Liver (tissue), 9 donors: ENCODE measurements around the gene NDUFB7. TPM values are rescaled to one million over a fixed set of nuclear protein-coding genes. Genes with fewer than 3 reads are reported as not detected.
A peak's percentile ranks its signal among the peaks of the same experiment; 100 is the strongest.

Experiments used
- DNase-seq: peaks from one replicate; pipeline ENCODE4 v3.0.0-alpha.2; 2017; ENCODE audit warnings: low spot score
- H3K27ac ChIP-seq, 2 donors: one replicate each; pipeline ENCODE4 v1.7.0; 2013; ENCODE audit warnings: inconsistent platforms in 2 of 2, low read length in 2 of 2, control low read depth in 1 of 2, low read depth in 1 of 2, mild to moderate bottlenecking in 1 of 2
- H3K27me3 ChIP-seq, 4 donors: one replicate each; pipeline versions ENCODE4 v1.6.1 to v1.7.0; 2013; ENCODE audit warnings: low read length in 3 of 4, inconsistent platforms in 1 of 4, mild to moderate bottlenecking in 1 of 4, moderate library complexity in 1 of 4; ENCODE audit not compliant: control insufficient read depth in 4 of 4, insufficient read depth in 4 of 4
- H3K36me3 ChIP-seq, 4 donors: one replicate each; pipeline versions ENCODE4 v1.6.1 to v1.7.0; 2013; ENCODE audit warnings: low read length in 3 of 4, mild to moderate bottlenecking in 3 of 4, low read depth in 1 of 4, moderate library complexity in 1 of 4; ENCODE audit not compliant: control insufficient read depth in 4 of 4, insufficient read depth in 3 of 4
- H3K4me1 ChIP-seq, 4 donors: one replicate each; pipeline versions ENCODE4 v1.6.1 to v1.7.0; 2013; ENCODE audit warnings: low read length in 3 of 4, mild to moderate bottlenecking in 3 of 4, moderate library complexity in 1 of 4; ENCODE audit not compliant: control insufficient read depth in 4 of 4, insufficient read depth in 4 of 4
- H3K4me3 ChIP-seq, 3 donors: one replicate each; pipeline versions ENCODE4 v1.6.1 to v1.7.0; 2013; ENCODE audit warnings: low read length in 3 of 3, control low read depth in 1 of 3, low read depth in 1 of 3, mild to moderate bottlenecking in 1 of 3
- H3K9ac ChIP-seq, 2 donors: one replicate each; pipeline ENCODE4 v1.7.0; 2013; ENCODE audit warnings: low read length in 2 of 2, mild to moderate bottlenecking in 2 of 2, moderate library complexity in 2 of 2, control low read depth in 1 of 2, low read depth in 1 of 2
- H3K9me3 ChIP-seq, 4 donors: one replicate each; pipeline versions ENCODE4 v1.6.1 to v1.7.0; 2013; ENCODE audit warnings: low read length in 3 of 4; ENCODE audit not compliant: control insufficient read depth in 4 of 4
- FOXA1 ChIP-seq: IDR thresholded peaks from 2 replicates; pipeline ENCODE4 v1.6.1; 2016; ENCODE audit warnings: antibody characterized with exemption
- FOXA2 ChIP-seq: IDR thresholded peaks from 2 replicates; pipeline ENCODE4 v1.6.1; 2016; ENCODE audit warnings: antibody characterized with exemption
- HNF4A ChIP-seq, 2 donors: conservative IDR thresholded peaks; 2 replicates each; pipeline ENCODE4 v1.6.1; 2016; ENCODE audit warnings: antibody characterized with exemption in 2 of 2, mild to moderate bottlenecking in 2 of 2
- HNF4G ChIP-seq: IDR thresholded peaks from 2 replicates; pipeline ENCODE4 v1.6.1; 2016; ENCODE audit warnings: antibody characterized with exemption
- NR2F2 ChIP-seq: IDR thresholded peaks from 2 replicates; pipeline ENCODE4 v1.6.1; 2016; ENCODE audit warnings: antibody characterized with exemption
- RAD21 ChIP-seq, 2 donors: IDR thresholded peaks; 2 replicates each; pipeline ENCODE4 v1.6.1; 2016; ENCODE audit warnings: antibody characterized with exemption in 2 of 2, mild to moderate bottlenecking in 2 of 2
- RXRA ChIP-seq, 2 donors: IDR thresholded peaks; 2 replicates each; pipeline ENCODE4 v1.6.1; 2017 to 2018; ENCODE audit warnings: antibody characterized with exemption in 2 of 2, mild to moderate bottlenecking in 1 of 2
- SP1 ChIP-seq: IDR thresholded peaks from 2 replicates; pipeline ENCODE4 v1.6.1; 2018; ENCODE audit warnings: antibody characterized with exemption, mild to moderate bottlenecking
- YY1 ChIP-seq: IDR thresholded peaks from 2 replicates; pipeline ENCODE4 v1.6.1; 2016; ENCODE audit warnings: antibody characterized with exemption, mild to moderate bottlenecking
- WGBS: extraction: QIAGEN DNeasy Blood & Tissue Kit; methylation state at CpG from one replicate; pipeline ENCODE4 v1.1.7; 2013; 5-methylcytosine and 5-hydroxymethylcytosine counted together
- polyA plus RNA-seq, 2 donors: library from polyadenylated mRNA; stranded (reverse) in 1 of 2; unstranded in 1 of 2; fragments of 200-250 nt in 1 of 2; fragments of >200 nt in 1 of 2; fragmentation: Nextera tagmentation in 1 of 2; extraction: Ambion mirVana in 1 of 2; gene quantifications; one replicate each; pipeline versions ENCODE4 v1.2.1 to v1.2.3, GENCODE V29; 2013 to 2015
- total RNA-seq, 2 donors: library from RNA; depleted of rRNA; stranded (reverse); fragments of >200 nt; gene quantifications; one replicate each; pipeline ENCODE4 v1.2.3, GENCODE V29; 2014
- TF ChIP-seq, protein P1 (sequence below): IDR thresholded peaks from 2 replicates; pipeline ENCODE4 v1.6.1; 2016; ENCODE audit warnings: antibody characterized with exemption, mild to moderate bottlenecking
- TF ChIP-seq, protein P2 (sequence below): fragments of 150-350 bp; IDR thresholded peaks from 2 replicates; pipeline ENCODE4 v1.5.1; 2017; ENCODE audit warnings: improper control_type of control experiment, low read depth, low read length; ENCODE audit not compliant: missing input control
- TF ChIP-seq, protein P3 (sequence below): IDR thresholded peaks from 2 replicates; pipeline ENCODE4 v1.6.1; 2016; ENCODE audit warnings: antibody characterized with exemption
- TF ChIP-seq, protein P4 (sequence below): IDR thresholded peaks from 2 replicates; pipeline ENCODE4 v1.6.1; 2016; ENCODE audit warnings: antibody characterized with exemption
- TF ChIP-seq, protein P5 (sequence below): IDR thresholded peaks from 2 replicates; pipeline ENCODE4 v1.6.1; 2016; ENCODE audit warnings: antibody characterized with exemption
- donor health status: healthy.
- donor health status: healthy.
- donor health status: healthy.
- donor health status: healthy.
- donor health status: healthy.

NDUFB7 gene
- total and polyA plus RNA-seq, 4 donors: 110 to 293 (median 252) TPM

DNA sequence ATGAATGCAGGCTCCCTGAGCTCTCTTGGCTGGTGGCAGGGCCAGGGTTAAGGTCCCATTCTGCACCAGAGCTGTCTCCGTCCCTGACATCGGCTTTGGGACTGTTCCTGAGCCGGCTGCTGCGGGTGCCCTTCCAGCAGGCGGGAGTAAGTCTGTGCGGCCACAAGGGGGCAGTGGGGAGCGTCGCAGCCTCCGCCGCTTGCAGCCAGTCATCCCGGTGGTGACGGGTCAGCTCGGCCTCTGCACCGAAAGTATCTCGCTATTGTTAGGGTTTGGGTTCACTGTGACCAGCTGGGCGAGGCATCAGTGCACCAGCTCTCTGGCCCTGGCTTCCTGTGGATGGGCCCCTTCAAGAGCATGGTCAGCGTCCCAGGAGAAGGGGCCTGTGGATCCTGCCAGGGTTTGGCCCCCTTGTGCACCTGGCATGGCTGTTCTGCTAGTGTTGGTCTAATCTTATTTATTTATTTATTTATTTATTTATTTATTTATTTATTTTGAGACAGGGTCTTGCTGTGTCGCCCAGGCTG is 15.1 kb downstream of the NDUFB7 start:
- no peaks in the 10 kb centered on the region for H3K9me3 ChIP-seq
- peaks cover 0 to 3% (median 0%) of the 10 kb centered on the region in 4 donors for H3K36me3 ChIP-seq
- peak; percentile 85 for DNase-seq
- peaks cover 21 to 57% (median 47%) of the 10 kb centered on the region in 4 donors for H3K4me1 ChIP-seq
- TF ChIP-seq HNF4A (conservative IDR thresholded peaks at IDR 0.05) (peak in 1 of 2 donors; percentile 21), RAD21 (IDR thresholded peaks at IDR 0.05) (peak; percentile 62 to 85), NR2F2 (no peak), RXRA (IDR thresholded peaks at IDR 0.05) (peak in 1 of 2 donors; percentile 42), FOXA2 (no peak), YY1 (no peak), FOXA1 (no peak), HNF4G (no peak)
- TF ChIP-seq, protein P1, sequence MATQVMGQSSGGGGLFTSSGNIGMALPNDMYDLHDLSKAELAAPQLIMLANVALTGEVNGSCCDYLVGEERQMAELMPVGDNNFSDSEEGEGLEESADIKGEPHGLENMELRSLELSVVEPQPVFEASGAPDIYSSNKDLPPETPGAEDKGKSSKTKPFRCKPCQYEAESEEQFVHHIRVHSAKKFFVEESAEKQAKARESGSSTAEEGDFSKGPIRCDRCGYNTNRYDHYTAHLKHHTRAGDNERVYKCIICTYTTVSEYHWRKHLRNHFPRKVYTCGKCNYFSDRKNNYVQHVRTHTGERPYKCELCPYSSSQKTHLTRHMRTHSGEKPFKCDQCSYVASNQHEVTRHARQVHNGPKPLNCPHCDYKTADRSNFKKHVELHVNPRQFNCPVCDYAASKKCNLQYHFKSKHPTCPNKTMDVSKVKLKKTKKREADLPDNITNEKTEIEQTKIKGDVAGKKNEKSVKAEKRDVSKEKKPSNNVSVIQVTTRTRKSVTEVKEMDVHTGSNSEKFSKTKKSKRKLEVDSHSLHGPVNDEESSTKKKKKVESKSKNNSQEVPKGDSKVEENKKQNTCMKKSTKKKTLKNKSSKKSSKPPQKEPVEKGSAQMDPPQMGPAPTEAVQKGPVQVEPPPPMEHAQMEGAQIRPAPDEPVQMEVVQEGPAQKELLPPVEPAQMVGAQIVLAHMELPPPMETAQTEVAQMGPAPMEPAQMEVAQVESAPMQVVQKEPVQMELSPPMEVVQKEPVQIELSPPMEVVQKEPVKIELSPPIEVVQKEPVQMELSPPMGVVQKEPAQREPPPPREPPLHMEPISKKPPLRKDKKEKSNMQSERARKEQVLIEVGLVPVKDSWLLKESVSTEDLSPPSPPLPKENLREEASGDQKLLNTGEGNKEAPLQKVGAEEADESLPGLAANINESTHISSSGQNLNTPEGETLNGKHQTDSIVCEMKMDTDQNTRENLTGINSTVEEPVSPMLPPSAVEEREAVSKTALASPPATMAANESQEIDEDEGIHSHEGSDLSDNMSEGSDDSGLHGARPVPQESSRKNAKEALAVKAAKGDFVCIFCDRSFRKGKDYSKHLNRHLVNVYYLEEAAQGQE: no peak
- TF ChIP-seq, protein P2, sequence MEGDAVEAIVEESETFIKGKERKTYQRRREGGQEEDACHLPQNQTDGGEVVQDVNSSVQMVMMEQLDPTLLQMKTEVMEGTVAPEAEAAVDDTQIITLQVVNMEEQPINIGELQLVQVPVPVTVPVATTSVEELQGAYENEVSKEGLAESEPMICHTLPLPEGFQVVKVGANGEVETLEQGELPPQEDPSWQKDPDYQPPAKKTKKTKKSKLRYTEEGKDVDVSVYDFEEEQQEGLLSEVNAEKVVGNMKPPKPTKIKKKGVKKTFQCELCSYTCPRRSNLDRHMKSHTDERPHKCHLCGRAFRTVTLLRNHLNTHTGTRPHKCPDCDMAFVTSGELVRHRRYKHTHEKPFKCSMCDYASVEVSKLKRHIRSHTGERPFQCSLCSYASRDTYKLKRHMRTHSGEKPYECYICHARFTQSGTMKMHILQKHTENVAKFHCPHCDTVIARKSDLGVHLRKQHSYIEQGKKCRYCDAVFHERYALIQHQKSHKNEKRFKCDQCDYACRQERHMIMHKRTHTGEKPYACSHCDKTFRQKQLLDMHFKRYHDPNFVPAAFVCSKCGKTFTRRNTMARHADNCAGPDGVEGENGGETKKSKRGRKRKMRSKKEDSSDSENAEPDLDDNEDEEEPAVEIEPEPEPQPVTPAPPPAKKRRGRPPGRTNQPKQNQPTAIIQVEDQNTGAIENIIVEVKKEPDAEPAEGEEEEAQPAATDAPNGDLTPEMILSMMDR: peak; percentile 90
- TF ChIP-seq, protein P3, sequence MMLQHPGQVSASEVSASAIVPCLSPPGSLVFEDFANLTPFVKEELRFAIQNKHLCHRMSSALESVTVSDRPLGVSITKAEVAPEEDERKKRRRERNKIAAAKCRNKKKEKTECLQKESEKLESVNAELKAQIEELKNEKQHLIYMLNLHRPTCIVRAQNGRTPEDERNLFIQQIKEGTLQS: no peak
- TF ChIP-seq, protein P4, sequence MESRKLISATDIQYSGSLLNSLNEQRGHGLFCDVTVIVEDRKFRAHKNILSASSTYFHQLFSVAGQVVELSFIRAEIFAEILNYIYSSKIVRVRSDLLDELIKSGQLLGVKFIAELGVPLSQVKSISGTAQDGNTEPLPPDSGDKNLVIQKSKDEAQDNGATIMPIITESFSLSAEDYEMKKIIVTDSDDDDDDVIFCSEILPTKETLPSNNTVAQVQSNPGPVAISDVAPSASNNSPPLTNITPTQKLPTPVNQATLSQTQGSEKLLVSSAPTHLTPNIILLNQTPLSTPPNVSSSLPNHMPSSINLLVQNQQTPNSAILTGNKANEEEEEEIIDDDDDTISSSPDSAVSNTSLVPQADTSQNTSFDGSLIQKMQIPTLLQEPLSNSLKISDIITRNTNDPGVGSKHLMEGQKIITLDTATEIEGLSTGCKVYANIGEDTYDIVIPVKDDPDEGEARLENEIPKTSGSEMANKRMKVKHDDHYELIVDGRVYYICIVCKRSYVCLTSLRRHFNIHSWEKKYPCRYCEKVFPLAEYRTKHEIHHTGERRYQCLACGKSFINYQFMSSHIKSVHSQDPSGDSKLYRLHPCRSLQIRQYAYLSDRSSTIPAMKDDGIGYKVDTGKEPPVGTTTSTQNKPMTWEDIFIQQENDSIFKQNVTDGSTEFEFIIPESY: no peak
- TF ChIP-seq, protein P5, sequence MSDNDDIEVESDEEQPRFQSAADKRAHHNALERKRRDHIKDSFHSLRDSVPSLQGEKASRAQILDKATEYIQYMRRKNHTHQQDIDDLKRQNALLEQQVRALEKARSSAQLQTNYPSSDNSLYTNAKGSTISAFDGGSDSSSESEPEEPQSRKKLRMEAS: no peak
- H3K4me3 ChIP-seq: peak overlapping the region in 1 of 3 donors; percentile 16
- WGBS: 11% methylated on average over 18 of the region's 18 CpGs
- H3K27ac ChIP-seq: no peak overlapping the region
- no peak overlapping the region for H3K9ac ChIP-seq
- H3K27me3 ChIP-seq: no peaks in the 10 kb centered on the region

DNA sequence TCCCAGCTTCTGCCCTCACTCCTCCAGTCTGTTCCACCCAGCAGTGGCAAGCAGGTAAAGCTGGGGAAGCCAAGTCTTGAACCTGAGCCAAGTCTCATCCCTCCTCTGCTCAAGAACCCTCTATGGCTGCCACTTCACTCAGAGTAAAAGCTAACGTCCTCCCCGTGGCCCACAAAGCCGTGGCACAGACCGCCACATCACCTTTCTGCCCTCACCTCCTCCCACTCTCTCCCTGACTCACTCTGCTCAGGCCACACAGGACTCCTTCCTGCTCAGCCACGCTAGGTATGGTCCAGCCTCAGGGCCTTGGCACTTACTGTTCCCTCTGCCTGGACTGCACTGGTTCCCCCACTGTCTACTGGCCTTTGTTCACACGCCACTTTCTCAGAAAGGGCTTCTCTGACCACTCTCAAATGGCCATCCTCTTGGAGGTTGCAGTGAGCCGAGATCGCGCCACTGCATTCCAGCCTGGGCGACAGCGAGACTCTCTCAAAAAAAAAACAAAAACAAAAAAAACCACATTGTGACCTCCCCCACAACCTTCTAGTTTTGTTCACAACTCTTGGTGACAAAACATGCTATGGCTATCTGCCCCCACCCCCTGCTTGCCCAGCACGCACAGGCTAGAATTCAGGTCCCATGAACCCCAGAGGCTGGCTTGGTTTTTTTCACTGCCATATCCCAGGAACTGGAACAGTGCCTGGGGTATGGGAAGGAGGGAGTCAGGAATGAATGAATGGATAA is 15.8 kb downstream of the NDUFB7 start:
- H3K27ac ChIP-seq: no peak overlapping the region
- TF ChIP-seq, protein P3: no peak
- TF ChIP-seq, protein P4: no peak
- TF ChIP-seq SP1: no peak
- TF ChIP-seq, protein P1: no peak

More for the DNA sequence above, 15.8 kb downstream of the NDUFB7 start:
- no peaks in the 10 kb centered on the region for H3K27me3 ChIP-seq
- 84% methylated on average over 12 of the region's 12 CpGs for WGBS
- H3K4me1 ChIP-seq: peaks cover 21 to 56% (median 45%) of the 10 kb centered on the region in 4 donors
- no peak for DNase-seq
- H3K9ac ChIP-seq: no peak overlapping the region
- no peaks in the 10 kb centered on the region for H3K9me3 ChIP-seq
- peaks cover 0 to 3% (median 0%) of the 10 kb centered on the region in 4 donors for H3K36me3 ChIP-seq
- H3K4me3 ChIP-seq: no peak overlapping the region
